ENCODE results near the gene XCL2.

Gene XCL2

GRCh38 chr1:168513656-168514404 is 30.0 kb downstream of the XCL2 start:
- no peak for DNase-seq (ENCODE audit: low read depth in 3 of 3)

GRCh38 chr1:168512864-168513595 is 30.8 kb downstream of the XCL2 start:
- no peak for DNase-seq (ENCODE audit: low read depth in 3 of 3)

- DNase-seq (ENCODE audit: low read depth in 3 of 3) = no peak
Observed at GRCh38 chr1:168509875-168510791, 33.7 kb downstream of the XCL2 start.

GRCh38 chr1:168509210-168509609 is 34.6 kb downstream of the XCL2 start:
- DNase-seq (ENCODE audit: low read depth in 3 of 3) = no peak

- no peak for DNase-seq (ENCODE audit: low read depth in 3 of 3)
Observed at GRCh38 chr1:168507828-168508227, 36.0 kb downstream of the XCL2 start.

GRCh38 chr1:168507231-168507630 is 36.6 kb downstream of the XCL2 start:
- DNase-seq (ENCODE audit: low read depth in 3 of 3) = no peak

- no peak for DNase-seq (ENCODE audit: low read depth in 3 of 3)
Observed at GRCh38 chr1:168506204-168506819, 37.5 kb downstream of the XCL2 start.

GRCh38 chr1:168505006-168505405 is 38.8 kb downstream of the XCL2 start:
- no peak for DNase-seq (ENCODE audit: low read depth in 3 of 3)

GRCh38 chr1:168504064-168504837 is 39.5 kb downstream of the XCL2 start:
- DNase-seq (ENCODE audit: low read depth in 3 of 3) = no peak

- DNase-seq (ENCODE audit: low read depth in 3 of 3) = no peak
Observed at GRCh38 chr1:168499688-168500049, 44.1 kb downstream of the XCL2 start.

- no peak for DNase-seq (ENCODE audit: low read depth in 3 of 3)
Observed at GRCh38 chr1:168498956-168499687, 44.7 kb downstream of the XCL2 start.

GRCh38 chr1:168498159-168498631 is 45.6 kb downstream of the XCL2 start:
- DNase-seq (ENCODE audit: low read depth in 3 of 3) = no peak

- no peak for DNase-seq (ENCODE audit: low read depth in 3 of 3)
Observed at GRCh38 chr1:168497376-168497950, 46.3 kb downstream of the XCL2 start.

- no peak for DNase-seq (ENCODE audit: low read depth in 3 of 3)
Observed at GRCh38 chr1:168491527-168492164, 52.2 kb downstream of the XCL2 start.
